Cardiac muscle cell (in vitro differentiated cells and primary cell): ENCODE data around the gene UBA7. TPM values are rescaled to one million over a fixed set of nuclear protein-coding genes. Genes with fewer than 3 reads are reported as not detected.

Experiments used
- DNase-seq, 2 donors: peaks; one replicate each; pipeline versions ENCODE4 v3.0.0 to v3.0.0-alpha.2; 2010 to 2017; ENCODE audit warnings: low read depth in 1 of 2, low spot score in 1 of 2
- H3K27ac ChIP-seq: fragments of 200-600 bp; sonication (generic); 2 replicates; pipeline ENCODE4 v1.5.1; 2016
- H3K27me3 ChIP-seq: fragments of 200-600 bp; sonication (generic); 2 replicates; pipeline ENCODE4 v1.6.0; 2016; ENCODE audit warnings: control low read depth
- H3K36me3 ChIP-seq: fragments of 200-600 bp; sonication (generic); 2 replicates; pipeline ENCODE4 v1.5.1; 2016; ENCODE audit warnings: control low read depth
- H3K4me1 ChIP-seq: fragments of 200-600 bp; sonication (generic); 2 replicates; pipeline ENCODE4 v1.8.1; 2017; ENCODE audit warnings: low read depth, mild to moderate bottlenecking, mixed run types
- H3K4me3 ChIP-seq: fragments of 200-600 bp; sonication (generic); 2 replicates; pipeline ENCODE4 v1.5.1; 2016; ENCODE audit warnings: mild to moderate bottlenecking
- H3K9me3 ChIP-seq: fragments of 200-600 bp; sonication (generic); 2 replicates; pipeline ENCODE4 v1.5.1; 2017; ENCODE audit warnings: low read depth, mild to moderate bottlenecking, control low read depth
- polyA plus RNA-seq: library from polyadenylated mRNA; unstranded; fragments of >200 nt; fragmentation: Nextera tagmentation; extraction: Ambion mirVana; gene quantifications from 2 replicates; pipeline ENCODE4 v1.2.1, GENCODE V29; 2016
- total RNA-seq: library from RNA; depleted of rRNA; stranded (reverse); fragments of >200 nt; gene quantifications from 2 replicates; pipeline ENCODE4 v1.2.3, GENCODE V29; 2016
- TF ChIP-seq, protein P1 (sequence below): IDR thresholded peaks from 2 replicates; pipeline ENCODE4 v1.5.1; 2012; ENCODE audit warnings: low read depth, mild to moderate bottlenecking, low read length

Gene UBA7
- total and polyA plus RNA-seq, 2 experiments from 2014 or later, result 1.8 to 5.4 TPM

DNA sequence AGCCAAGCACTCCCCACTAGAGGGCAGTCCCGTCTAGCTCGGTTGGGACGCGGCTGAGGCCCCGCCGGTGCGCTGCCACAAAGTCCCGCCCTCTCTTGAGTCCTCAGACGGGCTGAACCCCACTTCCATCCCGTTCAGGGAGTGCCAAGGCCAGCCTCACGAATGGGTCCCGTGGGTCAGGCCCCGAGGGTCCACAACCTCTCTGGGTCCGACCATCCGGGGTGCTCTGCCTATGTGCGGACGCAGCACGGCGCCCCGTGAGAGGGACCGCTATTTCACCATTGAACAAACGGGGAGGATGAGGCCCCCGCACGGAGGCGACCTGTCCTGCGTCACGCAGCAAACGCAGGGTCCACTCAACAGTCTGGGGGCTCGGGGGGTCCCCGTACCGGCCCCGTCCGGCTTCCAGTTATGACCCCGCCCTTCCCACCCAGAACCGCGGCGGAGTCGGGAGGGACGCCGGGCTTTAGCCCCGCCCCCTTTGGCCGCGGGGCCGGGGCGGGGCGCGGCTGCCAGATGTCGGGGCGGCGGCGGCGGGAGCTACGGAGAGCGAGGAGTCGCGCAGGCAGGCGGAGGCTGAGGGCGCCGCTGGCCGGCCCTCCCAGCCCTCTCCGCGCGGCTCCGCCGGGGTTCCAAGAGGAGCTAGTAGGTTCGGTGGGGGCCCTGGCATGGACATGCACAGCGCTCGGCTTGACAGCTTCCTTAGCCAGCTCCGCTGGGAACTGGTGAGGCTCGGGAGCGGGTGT is 10.9 kb downstream of the UBA7 start, which contains the start of gene INKA1:
Gene INKA1, plus strand, starts transcription at position 543 of the 746 bp plus-strand sequence. Its CDS starts 132 bp downstream, at position 675.
- Histone ChIP-seq H3K36me3 (no peaks in the 10 kb centered on the region), H3K4me3 (peak within 1 kb of the TSS; percentile 77), H3K27me3 (peaks cover 25% of the 10 kb centered on the region), H3K27ac (no peak within 1 kb of the TSS), H3K9me3 (no peaks in the 10 kb centered on the region), H3K4me1 (peaks cover 31% of the 10 kb centered on the region)
- DNase-seq, result peak; percentile 87 to 93
- TF ChIP-seq, protein P1, sequence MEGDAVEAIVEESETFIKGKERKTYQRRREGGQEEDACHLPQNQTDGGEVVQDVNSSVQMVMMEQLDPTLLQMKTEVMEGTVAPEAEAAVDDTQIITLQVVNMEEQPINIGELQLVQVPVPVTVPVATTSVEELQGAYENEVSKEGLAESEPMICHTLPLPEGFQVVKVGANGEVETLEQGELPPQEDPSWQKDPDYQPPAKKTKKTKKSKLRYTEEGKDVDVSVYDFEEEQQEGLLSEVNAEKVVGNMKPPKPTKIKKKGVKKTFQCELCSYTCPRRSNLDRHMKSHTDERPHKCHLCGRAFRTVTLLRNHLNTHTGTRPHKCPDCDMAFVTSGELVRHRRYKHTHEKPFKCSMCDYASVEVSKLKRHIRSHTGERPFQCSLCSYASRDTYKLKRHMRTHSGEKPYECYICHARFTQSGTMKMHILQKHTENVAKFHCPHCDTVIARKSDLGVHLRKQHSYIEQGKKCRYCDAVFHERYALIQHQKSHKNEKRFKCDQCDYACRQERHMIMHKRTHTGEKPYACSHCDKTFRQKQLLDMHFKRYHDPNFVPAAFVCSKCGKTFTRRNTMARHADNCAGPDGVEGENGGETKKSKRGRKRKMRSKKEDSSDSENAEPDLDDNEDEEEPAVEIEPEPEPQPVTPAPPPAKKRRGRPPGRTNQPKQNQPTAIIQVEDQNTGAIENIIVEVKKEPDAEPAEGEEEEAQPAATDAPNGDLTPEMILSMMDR, result peak; percentile 88

- Histone ChIP-seq H3K9me3 (no peaks in the 10 kb centered on the region), H3K27ac (no peak overlapping the region), H3K4me3 (no peak overlapping the region), H3K4me1 (peaks cover 14% of the 10 kb centered on the region), H3K27me3 (peaks cover 25% of the 10 kb centered on the region), H3K36me3 (no peaks in the 10 kb centered on the region)
- TF ChIP-seq, protein P1, result no peak
- DNase-seq, result no peak
Measured at GRCh38 chr3:49801160-49801559, 12.6 kb downstream of the UBA7 start.

DNA sequence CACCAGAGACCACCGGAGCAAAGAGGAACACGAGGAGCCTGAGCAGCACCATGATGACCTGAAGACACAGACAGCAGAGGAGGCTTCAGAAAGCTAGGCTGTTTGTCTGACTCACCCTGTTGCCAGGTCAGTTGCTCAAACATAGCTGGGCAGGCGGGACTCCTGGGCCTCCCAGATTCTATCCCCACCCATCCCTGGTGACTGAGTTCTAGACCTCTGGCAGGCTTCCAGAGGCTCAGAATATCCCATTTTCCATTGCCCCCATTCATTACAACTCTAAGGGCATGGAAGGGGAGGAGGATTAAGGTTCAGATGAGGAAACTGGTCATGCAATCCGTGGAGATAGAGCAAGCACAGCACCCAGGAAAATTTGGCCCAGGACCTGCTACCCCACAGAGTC is 14.0 kb downstream of the UBA7 start, which contains the start of gene CDHR4:
Gene CDHR4, minus strand, starts transcription at position 113 of the 400 bp plus-strand sequence. Its CDS starts 61 bp downstream, at position 52.
- Histone ChIP-seq H3K4me3 (no peak within 1 kb of the TSS), H3K27me3 (peaks cover 25% of the 10 kb centered on the region), H3K9me3 (no peaks in the 10 kb centered on the region), H3K4me1 (peaks cover under 1% of the 10 kb centered on the region), H3K27ac (no peak within 1 kb of the TSS), H3K36me3 (no peaks in the 10 kb centered on the region)
- DNase-seq, result peak in 1 of 2 donors; percentile 71
- TF ChIP-seq, protein P1, result no peak

DNA sequence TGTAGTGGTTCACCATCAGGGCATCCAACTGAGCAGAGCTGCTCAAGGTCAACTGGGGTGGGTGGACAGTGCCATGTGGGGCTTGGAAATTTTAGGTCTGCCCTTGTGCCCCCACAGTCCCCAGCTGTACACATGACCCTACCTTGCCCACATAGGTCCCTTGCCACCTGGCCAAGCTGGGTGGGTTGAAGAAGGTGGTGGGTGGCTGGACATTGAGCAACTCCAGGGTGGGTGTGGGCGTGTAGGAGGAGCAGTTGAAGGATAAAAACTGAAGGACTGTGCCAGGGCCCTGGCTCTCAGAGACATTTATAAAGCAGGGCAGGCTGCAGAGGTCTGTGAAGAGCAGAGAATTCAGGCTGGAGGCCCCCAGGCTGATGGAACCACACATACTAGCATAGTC is 14.6 kb downstream of the UBA7 start:
- no peaks in the 10 kb centered on the region for H3K4me1 ChIP-seq
- no peak overlapping the region for H3K27ac ChIP-seq

DNA sequence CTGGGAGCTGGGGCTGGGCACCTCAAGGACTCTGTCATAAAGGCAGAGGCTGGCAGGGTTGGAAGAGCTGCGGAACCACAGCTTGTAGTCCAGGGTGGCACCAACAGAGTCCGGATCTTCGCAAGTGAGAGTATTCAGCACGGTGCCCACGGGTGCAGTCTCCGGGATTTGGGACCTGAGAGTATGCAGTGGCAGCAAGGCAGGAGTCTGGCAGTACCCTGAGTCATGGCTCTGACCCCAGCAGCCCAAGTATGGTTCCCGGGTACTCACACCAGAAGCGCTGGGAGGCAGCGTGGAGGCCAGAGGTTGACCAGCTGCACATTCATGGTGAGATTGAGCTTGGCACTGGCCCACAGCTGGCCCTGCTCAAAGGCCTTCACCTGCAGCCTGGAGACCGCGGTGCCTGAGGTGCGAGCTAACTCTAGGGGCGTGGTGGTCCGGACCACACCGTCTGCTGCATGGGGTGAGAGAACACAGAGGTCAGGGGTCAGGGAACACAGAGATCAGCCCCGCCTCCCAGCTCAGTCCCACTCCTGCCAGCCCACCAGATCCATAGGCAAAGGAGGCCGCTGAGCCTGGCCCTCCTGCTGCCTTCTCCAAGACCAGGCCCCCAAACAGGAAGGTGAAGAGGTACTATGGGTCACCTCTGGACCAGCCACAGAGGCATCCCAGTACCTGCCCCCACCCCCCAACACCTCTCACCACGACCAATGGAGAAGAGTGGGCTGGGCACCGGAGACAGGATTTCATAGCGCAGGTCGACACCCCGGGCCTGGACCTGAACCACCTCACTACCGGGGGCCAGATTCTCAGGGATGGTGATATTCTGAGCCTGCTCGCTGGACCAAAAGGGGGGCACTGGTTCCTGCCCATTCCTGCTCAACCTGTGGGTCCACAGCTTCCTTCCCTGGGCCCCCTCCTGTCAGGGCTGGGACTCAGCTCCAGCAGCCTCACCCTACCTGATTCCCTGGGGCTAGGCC is 18.5 kb downstream of the UBA7 start:
- Histone ChIP-seq H3K9me3 (no peaks in the 10 kb centered on the region), H3K4me3 (no peak overlapping the region), H3K27me3 (no peaks in the 10 kb centered on the region), H3K36me3 (no peaks in the 10 kb centered on the region), H3K27ac (no peak overlapping the region), H3K4me1 (no peaks in the 10 kb centered on the region)
- TF ChIP-seq, protein P1, result no peak
- no peak for DNase-seq

More for the DNA sequence above, 14.6 kb downstream of the UBA7 start:
- DNase-seq, result no peak
- peaks cover 21% of the 10 kb centered on the region for H3K27me3 ChIP-seq
- H3K4me3 ChIP-seq, result no peak overlapping the region
- TF ChIP-seq, protein P1, result no peak
- no peaks in the 10 kb centered on the region for H3K36me3 ChIP-seq
- no peaks in the 10 kb centered on the region for H3K9me3 ChIP-seq
